Measurements from ENCODE around the gene ZNF761.

- no peak for TF ChIP-seq CTCF (IDR thresholded peaks at IDR 0.05; ENCODE audit: insufficient read depth, low read length, poor library complexity, severe bottlenecking)
- TF ChIP-seq EZH2phosphoT487 (conservative IDR thresholded peaks at IDR 0.05; ENCODE audit: low read length), result no peak
Measured at GRCh38 chr19:53455828-53456227, 24.0 kb downstream of the ZNF761 start.

All from SU-DHL-6 (cell line).